Parietal lobe (tissue), 2 donors: Measurements from ENCODE around the gene RLF. TPM values are rescaled to one million over a fixed set of nuclear protein-coding genes. Genes with fewer than 3 reads are reported as not detected.

ENCODE experiments used
- small RNA-seq: library from RNA; depleted of rRNA; stranded (forward); fragments of <200 nt; gene quantifications from one replicate; pipeline ENCODE3, GENCODE V24; 2014; ENCODE audit warnings: low replicate concordance
- total RNA-seq: library from RNA; depleted of rRNA; stranded (reverse); fragments of >200 nt; gene quantifications from one replicate; pipeline ENCODE4 v1.2.3, GENCODE V29; 2014

The RLF gene, protein sequence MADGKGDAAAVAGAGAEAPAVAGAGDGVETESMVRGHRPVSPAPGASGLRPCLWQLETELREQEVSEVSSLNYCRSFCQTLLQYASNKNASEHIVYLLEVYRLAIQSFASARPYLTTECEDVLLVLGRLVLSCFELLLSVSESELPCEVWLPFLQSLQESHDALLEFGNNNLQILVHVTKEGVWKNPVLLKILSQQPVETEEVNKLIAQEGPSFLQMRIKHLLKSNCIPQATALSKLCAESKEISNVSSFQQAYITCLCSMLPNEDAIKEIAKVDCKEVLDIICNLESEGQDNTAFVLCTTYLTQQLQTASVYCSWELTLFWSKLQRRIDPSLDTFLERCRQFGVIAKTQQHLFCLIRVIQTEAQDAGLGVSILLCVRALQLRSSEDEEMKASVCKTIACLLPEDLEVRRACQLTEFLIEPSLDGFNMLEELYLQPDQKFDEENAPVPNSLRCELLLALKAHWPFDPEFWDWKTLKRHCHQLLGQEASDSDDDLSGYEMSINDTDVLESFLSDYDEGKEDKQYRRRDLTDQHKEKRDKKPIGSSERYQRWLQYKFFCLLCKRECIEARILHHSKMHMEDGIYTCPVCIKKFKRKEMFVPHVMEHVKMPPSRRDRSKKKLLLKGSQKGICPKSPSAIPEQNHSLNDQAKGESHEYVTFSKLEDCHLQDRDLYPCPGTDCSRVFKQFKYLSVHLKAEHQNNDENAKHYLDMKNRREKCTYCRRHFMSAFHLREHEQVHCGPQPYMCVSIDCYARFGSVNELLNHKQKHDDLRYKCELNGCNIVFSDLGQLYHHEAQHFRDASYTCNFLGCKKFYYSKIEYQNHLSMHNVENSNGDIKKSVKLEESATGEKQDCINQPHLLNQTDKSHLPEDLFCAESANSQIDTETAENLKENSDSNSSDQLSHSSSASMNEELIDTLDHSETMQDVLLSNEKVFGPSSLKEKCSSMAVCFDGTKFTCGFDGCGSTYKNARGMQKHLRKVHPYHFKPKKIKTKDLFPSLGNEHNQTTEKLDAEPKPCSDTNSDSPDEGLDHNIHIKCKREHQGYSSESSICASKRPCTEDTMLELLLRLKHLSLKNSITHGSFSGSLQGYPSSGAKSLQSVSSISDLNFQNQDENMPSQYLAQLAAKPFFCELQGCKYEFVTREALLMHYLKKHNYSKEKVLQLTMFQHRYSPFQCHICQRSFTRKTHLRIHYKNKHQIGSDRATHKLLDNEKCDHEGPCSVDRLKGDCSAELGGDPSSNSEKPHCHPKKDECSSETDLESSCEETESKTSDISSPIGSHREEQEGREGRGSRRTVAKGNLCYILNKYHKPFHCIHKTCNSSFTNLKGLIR (N-terminal part only)
- 65.4 TPM for total RNA-seq

DNA sequence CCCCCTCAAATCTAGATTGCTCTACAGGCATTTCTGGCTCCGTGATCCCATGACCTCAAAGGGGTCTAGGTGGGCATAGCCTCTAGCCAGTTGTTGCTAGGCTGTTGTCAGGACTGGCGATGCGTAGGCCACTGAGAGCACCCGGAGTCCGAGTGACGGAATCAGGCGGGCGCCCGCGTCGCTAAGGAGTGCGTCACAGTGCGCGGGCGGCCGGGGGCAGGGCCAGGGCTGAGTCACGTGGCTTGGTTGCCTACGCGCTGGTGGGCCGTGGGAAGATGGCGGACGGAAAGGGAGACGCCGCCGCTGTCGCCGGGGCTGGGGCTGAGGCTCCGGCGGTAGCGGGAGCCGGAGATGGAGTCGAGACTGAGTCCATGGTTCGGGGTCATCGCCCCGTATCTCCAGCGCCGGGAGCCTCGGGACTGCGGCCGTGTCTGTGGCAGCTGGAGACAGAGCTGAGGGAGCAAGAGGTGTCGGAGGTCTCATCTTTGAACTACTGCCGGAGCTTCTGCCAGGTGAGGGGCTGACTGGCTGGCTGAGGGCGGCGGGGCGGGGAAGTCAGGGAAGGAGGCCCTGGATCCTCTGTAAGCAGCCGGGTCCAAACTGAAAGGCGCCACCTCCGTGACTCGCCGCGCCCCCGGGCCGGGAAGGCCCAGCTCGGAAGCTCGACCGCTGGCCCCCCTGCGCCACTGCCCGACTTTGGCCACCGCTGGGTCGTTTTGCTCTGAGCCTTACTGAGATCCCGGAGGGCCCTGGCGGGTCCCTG lies at the start of gene RLF:
RLF (plus strand) TSS at position 263 of the 763 bp plus-strand sequence; CDS start at position 276, 13 bp downstream.

DNA sequence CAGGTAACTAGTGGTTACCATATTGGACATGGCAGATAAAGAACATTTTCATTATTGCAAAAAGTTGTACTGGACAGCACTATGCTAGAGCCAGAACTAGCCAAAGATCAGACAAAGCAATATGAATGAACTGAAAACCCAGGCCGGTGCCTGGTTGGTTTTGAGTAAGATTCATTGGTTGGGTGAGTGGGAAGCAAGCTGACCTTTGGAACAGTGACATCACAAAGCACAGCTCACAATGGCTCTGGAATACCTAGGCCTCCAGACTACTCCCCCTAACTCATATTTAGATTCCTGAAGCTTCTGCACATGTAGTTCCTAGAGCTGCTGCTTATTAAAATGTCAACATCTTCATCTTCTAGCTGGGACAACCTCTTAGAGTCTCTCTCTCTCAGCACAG lies 86.5 kb downstream of the RLF start, which contains the start of gene TMCO2:
TMCO2 (plus strand) TSS at position 283 of the 400 bp plus-strand sequence; CDS start at position 340, 57 bp downstream.

DNA sequence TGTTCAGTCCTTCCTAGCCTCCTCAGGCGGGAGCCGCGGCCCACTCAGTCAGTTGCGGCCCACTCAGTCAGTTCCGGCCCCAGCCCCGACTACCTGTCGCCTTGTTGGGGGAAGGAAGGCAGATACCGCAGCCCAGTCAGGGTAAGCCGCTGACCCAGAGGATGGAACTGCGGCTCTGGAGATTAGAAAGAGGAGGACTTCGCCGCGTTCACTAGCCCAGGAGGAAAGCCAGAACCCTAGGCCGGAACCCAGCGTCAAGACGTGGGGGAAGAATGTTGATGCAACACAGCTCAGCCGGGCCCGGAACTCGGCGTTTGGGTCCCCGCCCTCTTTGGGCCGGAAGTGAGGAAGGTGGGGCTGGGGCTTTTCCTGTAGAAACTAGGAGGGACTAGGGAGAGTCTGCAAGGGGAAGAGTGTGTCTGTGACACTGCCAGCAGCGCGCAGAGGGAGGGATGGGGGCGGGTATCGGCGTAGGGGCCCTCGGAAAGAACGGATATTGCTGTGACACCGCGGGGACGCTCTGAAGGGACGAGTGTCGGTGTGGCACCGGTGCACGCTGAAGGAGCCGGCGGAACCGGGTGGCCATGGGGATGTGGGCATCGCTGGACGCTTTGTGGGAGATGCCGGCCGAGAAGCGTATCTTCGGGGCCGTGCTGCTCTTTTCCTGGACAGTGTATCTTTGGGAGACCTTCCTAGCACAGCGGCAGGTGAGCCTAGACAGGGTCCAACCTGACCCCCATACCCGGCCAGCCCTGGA lies 96.7 kb downstream of the RLF start, which contains the start of gene ZMPSTE24:
ZMPSTE24 (plus strand) TSS at position 549 of the 757 bp plus-strand sequence; CDS start at position 585, 36 bp downstream.

Small RNA genes within 50 kb of the gene (small RNA-seq; reads per million reads assigned to genes)
- gene RNU6-1237P: not detected

Other genes with a start within 250 kb of the RLF start
- 18.8 TPM for gene MFSD2A, start 206.2 kb upstream of the RLF start, total RNA-seq
- gene CAP1, start 120.7 kb upstream of the RLF start, total RNA-seq: 112 TPM
- gene PPT1, start 64.1 kb upstream of the RLF start, total RNA-seq: 48.5 TPM
- not detected for gene TMCO2, start 86.5 kb downstream of the RLF start, total RNA-seq
- 39.8 TPM for gene ZMPSTE24, start 96.8 kb downstream of the RLF start, total RNA-seq
- 14.7 TPM for gene COL9A2, start 155.9 kb downstream of the RLF start, total RNA-seq
- 30.0 TPM for gene SMAP2, start 212.3 kb downstream of the RLF start, total RNA-seq